Heart left ventricle (tissue), 16 donors: ENCODE results near the gene ANK3. TPM values are rescaled to one million over a fixed set of nuclear protein-coding genes. Genes with fewer than 3 reads are reported as not detected.

Source experiments
- ATAC-seq, 4 donors: fragments of 200-7000 bp; cut with Tn5 transposase; one replicate each; pipeline ENCODE4 v1.9.1; 2020 to 2022; ENCODE audit warnings: moderate library complexity in 4 of 4, mild to moderate bottlenecking in 3 of 4, moderate number of reproducible peaks in 1 of 4
- DNase-seq, 5 donors: peaks; one replicate each; pipeline ENCODE4 v3.0.0-alpha.2; 2020
- H3K27ac ChIP-seq, 12 donors: fragments of 200-600 bp; sonication (generic) in 4 of 12; one replicate each; pipeline versions ENCODE4 v1.5.0 to v1.8.0; 2016 to 2022; ENCODE audit warnings: mild to moderate bottlenecking in 2 of 12
- H3K27me3 ChIP-seq, 9 donors: fragments of 200-600 bp; sonication (generic) in 2 of 9; one replicate each; pipeline versions ENCODE4 v1.5.1 to v1.8.0; 2016 to 2022; ENCODE audit warnings: mild to moderate bottlenecking in 3 of 9
- H3K36me3 ChIP-seq, 9 donors: fragments of 200-600 bp; sonication (generic) in 2 of 9; one replicate each; pipeline versions ENCODE4 v1.5.0 to v1.8.0; 2018 to 2022; ENCODE audit warnings: mild to moderate bottlenecking in 2 of 9
- H3K4me1 ChIP-seq, 12 donors: fragments of 200-600 bp; sonication (generic) in 4 of 12; one replicate each; pipeline versions ENCODE4 v1.5.0 to v1.8.0; 2016 to 2022; ENCODE audit warnings: mild to moderate bottlenecking in 3 of 12
- H3K4me3 ChIP-seq, 12 donors: fragments of 200-600 bp; sonication (generic) in 4 of 12; one replicate each; pipeline versions ENCODE4 v1.5.0 to v1.8.0; 2017 to 2022; ENCODE audit warnings: mild to moderate bottlenecking in 9 of 12, moderate library complexity in 4 of 12
- H3K9me3 ChIP-seq, 12 donors: fragments of 200-600 bp; sonication (generic) in 4 of 12; one replicate each; pipeline versions ENCODE4 v1.5.0 to v1.8.0; 2016 to 2022; ENCODE audit warnings: mild to moderate bottlenecking in 1 of 12
- POLR2A ChIP-seq, 2 donors: fragments of 450-650 bp; IDR thresholded peaks; one replicate each; pipeline ENCODE4 v1.6.1; 2017; ENCODE audit warnings: antibody characterized with exemption in 2 of 2, mild to moderate bottlenecking in 2 of 2, moderate library complexity in 2 of 2
- WGBS, 4 donors: extraction: QIAGEN DNeasy Blood & Tissue Kit in 2 of 4; methylation state at CpG; one replicate each; pipeline versions ENCODE4 v1.1.5 to v1.1.7; 2013 to 2018; 5-methylcytosine and 5-hydroxymethylcytosine counted together
- intact Hi-C, 10 donors: fragments of 100-400 bp; cut with DNase I; formaldehyde crosslinking; loops; one replicate each; pipeline versions ENCODE4 v1.11.1 to v1.14.2; 2022
- polyA plus RNA-seq, 2 donors: library from polyadenylated mRNA; stranded (reverse); fragments of 200-250 nt; gene quantifications; one replicate each; pipeline ENCODE4 v1.2.3, GENCODE V29; 2013
- total RNA-seq, 9 donors: library from RNA; depleted of rRNA in 2 of 9; stranded (reverse); fragments of >200 nt in 2 of 9; fragmentation: NEBNext Ultra II Directional in 3 of 9; extraction: Animal tissue kit (Norgen Biotek cat#: 25700) in 3 of 9; gene quantifications; one replicate each; pipeline versions ENCODE4 v1.1.0 to v1.2.4, GENCODE V29; 2016 to 2023
- TF ChIP-seq, protein P1 (sequence below), 12 donors: fragments of 200-600 bp; sonication (generic) in 4 of 12; IDR thresholded peaks; one replicate each; pipeline versions ENCODE4 v1.5.0 to v1.8.0; 2018 to 2022; ENCODE audit warnings: antibody characterized with exemption in 12 of 12, mild to moderate bottlenecking in 5 of 12
- donor health status: ischemic (EF 13 %, LVEDD 7.1; RV severe dilation, severe dysfunction).
- donor health status: healthy with polysubstance abuse.
- donor health status: DM: no; HTN: yes; CAD: no.
- donor health status: DM: no; HTN: no; CAD: no.
- donor health status: ischemic (EF 25% LVEDD 6.9; RV normal size, moderate dysfunction).
- donor health status: ischemic (EF 25% LVEDD 5.7; RV mildly dilated, moderate dysfunction).
- donor health status: healthy.
- donor health status: DM: yes; HTN: yes; CAD: no.
- donor health status: ischemic (EF 35%, LVEDD 5.7; RV mildly dilated, moderate dysfunction).
- donor health status: nonischemic (EF 11% LVEDD 7.7; RV severe dilation, severe dysfunction).
- donor health status: DM: yes; HTN: yes; CAD: no.
- donor health status: PGD.
- donor health status: ischemic (EF 29% LVEDD 5.4; RV normal size, mild dysfunction).
- donor health status: nonischemic (EF 23%, LVEDD 6.1; RV moderate dilation, normal function).

Gene ANK3
- total and polyA plus RNA-seq, 11 donors = 33.8 to 576 (median 239) TPM

DNA sequence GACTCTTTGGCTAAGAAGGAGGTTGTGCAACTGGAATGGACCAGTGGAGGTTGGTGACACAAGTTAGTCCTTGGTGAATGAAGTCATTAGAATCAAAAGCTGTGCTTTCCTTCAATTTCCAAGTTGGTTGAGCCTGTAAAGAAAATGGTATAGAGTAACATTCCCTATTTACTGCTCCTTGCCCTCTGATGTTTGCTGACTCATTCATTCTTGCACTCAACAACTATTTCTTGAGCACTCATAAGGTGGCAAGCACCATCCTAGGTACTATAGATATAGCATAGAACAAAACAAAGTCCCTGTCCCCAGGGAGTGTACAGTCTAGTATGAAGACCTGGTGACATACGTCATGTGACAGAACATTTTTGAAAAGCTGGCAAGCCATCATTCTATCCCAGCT, 364.4 kb downstream of the ANK3 start:
- Histone ChIP-seq H3K4me1 (peaks cover 0 to 4% (median 0%) of the 10 kb centered on the region in 12 donors), H3K36me3 (no peaks in the 10 kb centered on the region), H3K27me3 (no peaks in the 10 kb centered on the region), H3K9me3 (no peaks in the 10 kb centered on the region), H3K4me3 (no peak overlapping the region), H3K27ac (no peak overlapping the region)
- TF ChIP-seq, protein P1, sequence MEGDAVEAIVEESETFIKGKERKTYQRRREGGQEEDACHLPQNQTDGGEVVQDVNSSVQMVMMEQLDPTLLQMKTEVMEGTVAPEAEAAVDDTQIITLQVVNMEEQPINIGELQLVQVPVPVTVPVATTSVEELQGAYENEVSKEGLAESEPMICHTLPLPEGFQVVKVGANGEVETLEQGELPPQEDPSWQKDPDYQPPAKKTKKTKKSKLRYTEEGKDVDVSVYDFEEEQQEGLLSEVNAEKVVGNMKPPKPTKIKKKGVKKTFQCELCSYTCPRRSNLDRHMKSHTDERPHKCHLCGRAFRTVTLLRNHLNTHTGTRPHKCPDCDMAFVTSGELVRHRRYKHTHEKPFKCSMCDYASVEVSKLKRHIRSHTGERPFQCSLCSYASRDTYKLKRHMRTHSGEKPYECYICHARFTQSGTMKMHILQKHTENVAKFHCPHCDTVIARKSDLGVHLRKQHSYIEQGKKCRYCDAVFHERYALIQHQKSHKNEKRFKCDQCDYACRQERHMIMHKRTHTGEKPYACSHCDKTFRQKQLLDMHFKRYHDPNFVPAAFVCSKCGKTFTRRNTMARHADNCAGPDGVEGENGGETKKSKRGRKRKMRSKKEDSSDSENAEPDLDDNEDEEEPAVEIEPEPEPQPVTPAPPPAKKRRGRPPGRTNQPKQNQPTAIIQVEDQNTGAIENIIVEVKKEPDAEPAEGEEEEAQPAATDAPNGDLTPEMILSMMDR (IDR thresholded peaks at IDR 0.05) = no peak
- no peak for TF ChIP-seq POLR2A (IDR thresholded peaks at IDR 0.05)
- 80 to 97% (median 90%) methylated on average over 1 of the region's 1 CpG for WGBS, 4 donors
- intact Hi-C loops = loop anchor here in 1 of 10 donors (10.0 kb wide), 1 partner anchor 60 kb away; no protein-coding TSS in a partner anchor
- DNase-seq (no peak), ATAC-seq (no peak)

DNA sequence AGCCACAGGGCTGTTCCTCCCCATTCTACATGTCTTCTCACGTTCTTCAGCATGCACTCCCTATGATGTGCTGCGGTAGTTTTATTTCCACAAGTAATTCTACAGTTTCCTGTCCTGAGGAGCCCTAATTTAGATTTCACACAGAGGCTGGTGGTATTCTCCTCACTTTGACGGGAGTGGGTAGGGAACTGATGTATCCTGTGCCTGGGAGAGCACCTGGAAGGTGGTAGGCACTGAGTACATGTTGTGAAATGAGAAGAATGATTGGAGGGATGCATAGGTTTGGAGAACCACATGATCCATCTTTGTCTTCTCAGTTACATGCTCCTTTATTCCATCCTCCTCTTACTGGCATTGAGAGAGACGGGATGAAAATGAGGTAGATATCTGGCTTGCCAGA, 365.2 kb downstream of the ANK3 start:
- no peaks in the 10 kb centered on the region for H3K36me3 ChIP-seq
- no peak overlapping the region for H3K4me3 ChIP-seq
- no peaks in the 10 kb centered on the region for H3K9me3 ChIP-seq
- H3K27ac ChIP-seq = no peak overlapping the region
- DNase-seq (no peak), ATAC-seq (no peak)
- 81 to 93% (median 86%) methylated on average over 4 of the region's 4 CpGs for WGBS, 4 donors
- H3K4me1 ChIP-seq = peaks cover 0 to 4% (median 0%) of the 10 kb centered on the region in 12 donors
- intact Hi-C loops = loop anchor here in 1 of 10 donors (10.0 kb wide), 1 partner anchor 60 kb away; no protein-coding TSS in a partner anchor
- TF ChIP-seq, protein P1 (IDR thresholded peaks at IDR 0.05) = no peak
- TF ChIP-seq POLR2A (IDR thresholded peaks at IDR 0.05) = no peak
- no peaks in the 10 kb centered on the region for H3K27me3 ChIP-seq

DNA sequence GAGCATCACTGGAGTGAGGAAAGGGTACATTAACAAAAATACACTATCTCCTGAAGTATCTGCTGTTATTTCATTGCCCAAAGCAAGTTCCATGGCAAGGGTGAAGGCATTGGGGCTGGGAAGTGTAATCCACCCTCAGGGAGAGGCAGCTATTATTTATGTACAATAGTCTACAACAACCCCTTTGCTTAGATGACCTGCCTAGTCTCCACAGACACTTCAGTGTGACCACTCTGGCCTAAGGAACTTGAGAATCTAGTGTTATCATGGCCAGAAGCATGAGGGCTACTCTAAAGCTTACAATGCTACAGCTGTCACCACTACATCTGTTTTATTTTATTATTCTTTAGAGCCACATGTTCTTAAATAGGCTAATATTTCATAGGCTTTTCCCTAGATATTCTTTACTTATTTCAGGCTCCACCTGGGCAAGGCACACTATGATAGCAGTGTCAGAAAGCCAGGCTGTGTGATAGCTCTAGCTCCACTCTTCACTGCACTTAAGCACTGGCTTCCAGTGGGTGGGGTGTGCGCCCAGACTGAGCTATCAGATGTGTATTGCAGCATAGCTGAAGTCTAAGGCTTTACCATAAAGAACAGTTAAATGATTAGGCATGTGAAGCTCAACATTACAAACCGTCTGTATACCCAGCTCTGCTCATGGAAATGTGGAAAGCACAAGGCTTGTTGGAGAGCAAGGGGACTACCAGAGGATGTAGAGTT, 366.4 kb downstream of the ANK3 start:
- H3K27ac ChIP-seq = no peak overlapping the region
- no peaks in the 10 kb centered on the region for H3K36me3 ChIP-seq
- peak in 2 of 4 donors; percentile 18 to 53 for ATAC-seq
- H3K9me3 ChIP-seq = no peaks in the 10 kb centered on the region
- H3K4me1 ChIP-seq = peaks cover 0 to 4% (median 0%) of the 10 kb centered on the region in 12 donors
- 32 to 47% (median 36%) methylated on average over 2 of the region's 2 CpGs for WGBS, 4 donors
- TF ChIP-seq, protein P1 (IDR thresholded peaks at IDR 0.05) = no peak
- no peak for TF ChIP-seq POLR2A (IDR thresholded peaks at IDR 0.05)
- no peak for DNase-seq
- intact Hi-C loops = loop anchor here in 1 of 10 donors (10.0 kb wide), 1 partner anchor 59 kb away; no protein-coding TSS in a partner anchor
- no peaks in the 10 kb centered on the region for H3K27me3 ChIP-seq
- H3K4me3 ChIP-seq = no peak overlapping the region

DNA sequence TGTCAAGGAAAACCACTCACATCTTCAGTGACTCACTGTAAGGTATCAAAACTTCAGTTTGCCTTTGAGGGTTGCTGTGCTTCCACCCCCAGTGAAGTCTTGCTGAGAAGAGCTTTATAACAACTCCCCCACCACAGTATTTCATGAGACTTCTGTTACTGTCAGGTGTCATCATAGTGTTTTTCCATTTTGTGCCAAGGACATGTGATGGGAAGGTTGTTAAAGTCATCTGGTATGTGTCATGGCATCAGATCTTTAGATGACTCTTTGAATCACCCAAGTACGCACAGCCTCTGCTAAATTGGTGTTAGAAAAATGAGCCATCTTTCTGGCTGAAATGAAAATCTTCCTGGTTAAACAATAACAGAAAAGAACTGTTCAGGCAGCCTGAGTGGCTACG, 368.3 kb downstream of the ANK3 start:
- intact Hi-C loops = loop anchor here in 1 of 10 donors (10.0 kb wide), 1 partner anchor 57 kb away; no protein-coding TSS in a partner anchor
- no peak for DNase-seq
- no peaks in the 10 kb centered on the region for H3K9me3 ChIP-seq
- no peak for ATAC-seq
- H3K27ac ChIP-seq = no peak overlapping the region
- H3K36me3 ChIP-seq = no peaks in the 10 kb centered on the region
- no peak for TF ChIP-seq POLR2A (IDR thresholded peaks at IDR 0.05)
- TF ChIP-seq, protein P1 (IDR thresholded peaks at IDR 0.05) = no peak
- no peak overlapping the region for H3K4me3 ChIP-seq
- WGBS, 4 donors = 83 to 91% (median 89%) methylated on average over 2 of the region's 2 CpGs
- H3K27me3 ChIP-seq = no peaks in the 10 kb centered on the region
- H3K4me1 ChIP-seq = peaks cover 0 to 4% (median 0%) of the 10 kb centered on the region in 12 donors
